Measurements from ENCODE around the gene PRMT7. TPM values are rescaled to one million over a fixed set of nuclear protein-coding genes. Genes with fewer than 3 reads are reported as not detected.

Gene PRMT7
- total RNA-seq, 1 experiment from 2014 or later, result 33.1 TPM

GRCh38 chr16:68377221-68377620 is 66.4 kb downstream of the PRMT7 start:
- POLR2A ChIA-PET, result no interaction called here
- no peak for TF ChIP-seq SIN3A (IDR thresholded peaks at IDR 0.05; ENCODE audit: borderline replicate concordance, insufficient read depth, low read depth, low read length)
- TF ChIP-seq POLR2AphosphoS5 (IDR thresholded peaks at IDR 0.05; ENCODE audit: low read depth, low read length), result no peak
- no peak for TF ChIP-seq CTCF (IDR thresholded peaks at IDR 0.05)
- no peak for TF ChIP-seq TCF7L2 (IDR thresholded peaks at IDR 0.05; ENCODE audit: low read depth, low read length)
- no peak for TF ChIP-seq REST (IDR thresholded peaks at IDR 0.05; ENCODE audit: insufficient read depth in 1 of 2, low read depth in 2 of 2, low read length in 1 of 2)
- Histone ChIP-seq H3K27me3 (ENCODE audit: control insufficient read depth, insufficient read depth, low read length) (no peaks in the 10 kb centered on the region), H3K36me3 (ENCODE audit: control insufficient read depth, insufficient read depth, low read length) (no peaks in the 10 kb centered on the region), H3K4me3 (ENCODE audit: low read depth in 2 of 2, low read length in 2 of 2) (no peak overlapping the region), H3K9me3 (ENCODE audit: control insufficient read depth, insufficient read depth, low read depth, low read length) (no peaks in the 10 kb centered on the region), H3K4me1 (ENCODE audit: control insufficient read depth, insufficient read depth, low read length) (no peaks in the 10 kb centered on the region), H3K27ac (ENCODE audit: low read length) (no peak overlapping the region)
- intact Hi-C loops (cut with micrococcal nuclease; ENCODE audit: unreplicated experiment) (no loop called here), in situ Hi-C loops (cut with HindIII; ENCODE audit: low pct_unique_long_range_greater_than_20kb, low sequenced_read_pairs) (no loop called here)
- no TSS peak for BruUV-seq (replicated peaks)
- no peak for ATAC-seq
- CTCF ChIA-PET, result no interaction called here
- no peak for DNase-seq (ENCODE audit: low read depth, low spot score)

- H3K36me3 ChIP-seq (ENCODE audit: control insufficient read depth, insufficient read depth, low read length), result no peaks in the 10 kb centered on the region
- TF ChIP-seq POLR2AphosphoS5 (IDR thresholded peaks at IDR 0.05; ENCODE audit: low read depth, low read length), result no peak
- TF ChIP-seq SIN3A (IDR thresholded peaks at IDR 0.05; ENCODE audit: borderline replicate concordance, insufficient read depth, low read depth, low read length), result no peak
- TF ChIP-seq CTCF (IDR thresholded peaks at IDR 0.05), result no peak
- no peak for TF ChIP-seq TCF7L2 (IDR thresholded peaks at IDR 0.05; ENCODE audit: low read depth, low read length)
- TF ChIP-seq REST (IDR thresholded peaks at IDR 0.05; ENCODE audit: insufficient read depth in 1 of 2, low read depth in 2 of 2, low read length in 1 of 2), result no peak
- no TSS peak for BruUV-seq (replicated peaks)
- H3K27me3 ChIP-seq (ENCODE audit: control insufficient read depth, insufficient read depth, low read length), result no peaks in the 10 kb centered on the region
- ATAC-seq (no peak), DNase-seq (ENCODE audit: low read depth, low spot score) (no peak)
- no peaks in the 10 kb centered on the region for H3K4me1 ChIP-seq (ENCODE audit: control insufficient read depth, insufficient read depth, low read length)
- H3K27ac ChIP-seq (ENCODE audit: low read length), result no peak overlapping the region
- no peak overlapping the region for H3K4me3 ChIP-seq (ENCODE audit: low read depth in 2 of 2, low read length in 2 of 2)
- ChIA-PET CTCF (no interaction called here), POLR2A (no interaction called here)
- in situ Hi-C loops (cut with HindIII; ENCODE audit: low pct_unique_long_range_greater_than_20kb, low sequenced_read_pairs), result no loop called here
- no peaks in the 10 kb centered on the region for H3K9me3 ChIP-seq (ENCODE audit: control insufficient read depth, insufficient read depth, low read depth, low read length)
- intact Hi-C loops (cut with micrococcal nuclease; ENCODE audit: unreplicated experiment), result no loop called here
Observed at GRCh38 chr16:68377667-68378393, 67.0 kb downstream of the PRMT7 start.

Measured in Panc1 (cell line).